Memory B cell (primary cell): ENCODE results near the gene PARD3B.

ENCODE experiments used
- ATAC-seq: fragments of 150-1000 bp; cut with Tn5 transposase; 2 replicates; pipeline ENCODE4 v1.10.0; 2021; ENCODE audit warnings: low read depth, mild to moderate bottlenecking, moderate library complexity
- DNase-seq, 2 donors: peaks; one replicate each; pipeline ENCODE4 v3.0.0; 2022; ENCODE audit warnings: low spot score in 2 of 2
- H3K27ac Mint-ChIP-seq: one replicate; pipeline ENCODE4 v1.8.0; 2022; ENCODE audit warnings: mild to moderate bottlenecking, moderate library complexity, mixed read lengths
- H3K27me3 Mint-ChIP-seq: one replicate; pipeline ENCODE4 v1.8.0; 2022; ENCODE audit warnings: mixed read lengths
- H3K36me3 Mint-ChIP-seq: one replicate; pipeline ENCODE4 v1.8.0; 2022; ENCODE audit warnings: mild to moderate bottlenecking, mixed read lengths
- H3K4me1 Mint-ChIP-seq: one replicate; pipeline ENCODE4 v1.8.0; 2022; ENCODE audit warnings: mixed read lengths
- H3K4me3 Mint-ChIP-seq: one replicate; pipeline ENCODE4 v1.8.0; 2022; ENCODE audit warnings: mild to moderate bottlenecking, moderate library complexity, mixed read lengths
- H3K9me3 Mint-ChIP-seq: one replicate; pipeline ENCODE4 v1.8.0; 2022; ENCODE audit warnings: mixed read lengths

Gene PARD3B

DNA sequence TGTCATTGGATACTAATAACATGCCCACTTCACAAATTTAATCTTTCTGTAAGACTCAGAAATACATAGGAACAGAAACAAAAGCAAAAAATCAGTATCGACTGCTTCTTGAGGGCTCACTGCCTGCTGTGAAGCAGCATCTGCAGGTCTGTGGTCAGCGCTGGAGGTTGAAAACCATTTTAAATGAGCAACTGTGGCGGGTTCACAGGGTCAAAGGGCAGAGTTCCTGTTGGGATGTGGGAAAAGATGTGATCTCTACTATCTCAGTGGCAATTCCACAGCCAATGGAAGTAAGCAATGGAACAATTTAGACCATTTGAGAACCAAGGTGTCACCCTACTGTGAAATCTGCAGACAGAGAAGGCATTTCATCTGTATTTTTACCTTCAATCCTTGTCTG is 468.3 kb downstream of the PARD3B start:
- no peaks in the 10 kb centered on the region for H3K9me3 Mint-ChIP-seq
- H3K4me1 Mint-ChIP-seq = no peaks in the 10 kb centered on the region

DNA sequence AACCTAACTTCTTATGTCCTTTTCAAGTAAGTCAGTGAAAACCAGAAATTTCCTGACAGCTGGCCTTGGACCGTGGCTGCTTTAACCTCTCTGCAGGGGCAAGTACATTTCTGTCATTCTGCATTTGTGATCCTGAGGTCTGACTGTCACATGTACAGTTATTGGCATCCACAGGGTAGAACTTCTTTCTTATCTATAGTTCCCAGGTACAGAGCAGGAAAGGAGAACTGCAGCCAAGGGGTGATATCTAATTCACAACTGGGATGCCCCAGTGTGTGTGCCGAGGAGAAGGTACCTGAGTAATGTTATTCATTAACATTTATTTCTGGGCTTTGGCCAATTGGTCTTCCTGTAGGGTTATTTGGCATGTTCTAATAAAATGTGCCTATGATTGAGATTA is 468.9 kb downstream of the PARD3B start:
- no peaks in the 10 kb centered on the region for H3K36me3 Mint-ChIP-seq
- ATAC-seq (no peak), DNase-seq (no peak)
- H3K4me3 Mint-ChIP-seq = no peak overlapping the region
- H3K9me3 Mint-ChIP-seq = no peaks in the 10 kb centered on the region
- peaks cover 2% of the 10 kb centered on the region for H3K27me3 Mint-ChIP-seq
- no peak overlapping the region for H3K27ac Mint-ChIP-seq
- no peaks in the 10 kb centered on the region for H3K4me1 Mint-ChIP-seq

More for the DNA sequence above, 468.3 kb downstream of the PARD3B start:
- DNase-seq (no peak), ATAC-seq (no peak)
- no peak overlapping the region for H3K27ac Mint-ChIP-seq
- H3K27me3 Mint-ChIP-seq = peaks cover 2% of the 10 kb centered on the region
- no peak overlapping the region for H3K4me3 Mint-ChIP-seq
- no peaks in the 10 kb centered on the region for H3K36me3 Mint-ChIP-seq

GRCh38 chr2:205017381-205017780 is 472.1 kb downstream of the PARD3B start:
- Mint-ChIP-seq H3K4me1 (no peaks in the 10 kb centered on the region), H3K4me3 (no peak overlapping the region), H3K36me3 (no peaks in the 10 kb centered on the region), H3K27me3 (peaks cover 2% of the 10 kb centered on the region), H3K9me3 (no peaks in the 10 kb centered on the region), H3K27ac (no peak overlapping the region)
- DNase-seq (no peak), ATAC-seq (no peak)

DNA sequence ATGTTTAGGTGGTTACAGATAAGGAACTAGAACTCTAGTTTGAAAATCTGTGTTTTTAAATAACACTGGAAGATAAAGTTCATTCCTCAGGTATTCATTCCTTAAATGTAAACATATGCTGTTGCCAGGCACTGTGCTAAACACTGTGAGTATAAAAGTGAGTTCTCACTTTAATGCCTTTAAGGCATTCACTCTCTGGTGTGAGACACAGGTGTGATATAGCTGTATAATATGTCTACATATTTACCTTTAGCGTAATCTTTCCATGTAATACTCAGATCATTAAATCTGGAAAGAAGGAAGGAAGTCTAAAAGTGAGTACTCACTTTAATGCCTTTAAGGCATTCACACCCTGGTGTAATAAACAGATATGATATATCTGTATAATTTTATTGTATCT is 472.6 kb downstream of the PARD3B start:
- H3K27ac Mint-ChIP-seq = no peak overlapping the region
- H3K9me3 Mint-ChIP-seq = no peaks in the 10 kb centered on the region
- DNase-seq (no peak), ATAC-seq (no peak)
- H3K27me3 Mint-ChIP-seq = peaks cover 2% of the 10 kb centered on the region
- no peaks in the 10 kb centered on the region for H3K4me1 Mint-ChIP-seq
- no peak overlapping the region for H3K4me3 Mint-ChIP-seq
- H3K36me3 Mint-ChIP-seq = no peaks in the 10 kb centered on the region

GRCh38 chr2:205020673-205021072 is 475.4 kb downstream of the PARD3B start:
- ATAC-seq = no peak
- Mint-ChIP-seq H3K4me3 (no peak overlapping the region), H3K36me3 (no peaks in the 10 kb centered on the region), H3K4me1 (no peaks in the 10 kb centered on the region), H3K9me3 (no peaks in the 10 kb centered on the region), H3K27me3 (peaks cover 2% of the 10 kb centered on the region), H3K27ac (no peak overlapping the region)
- DNase-seq = no peak

DNA sequence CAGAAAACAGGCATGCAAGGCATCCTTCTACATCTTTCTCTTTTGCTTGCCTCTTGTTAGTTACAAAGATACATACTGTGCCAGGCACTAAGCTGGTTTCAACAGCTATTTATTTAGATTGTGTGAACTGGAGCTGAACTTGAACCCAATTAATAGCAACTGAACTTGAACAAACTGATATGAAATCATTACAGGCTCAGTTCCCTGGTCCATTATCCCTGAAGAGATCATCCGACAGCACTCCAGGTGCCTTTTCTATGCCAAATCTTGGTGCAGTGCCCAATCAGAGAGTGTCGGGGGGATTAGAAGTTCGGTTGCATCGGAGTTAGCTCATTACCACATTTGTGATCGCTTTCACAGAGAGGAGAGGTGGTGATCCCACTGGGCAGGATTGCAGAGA is 477.6 kb downstream of the PARD3B start:
- no peaks in the 10 kb centered on the region for H3K36me3 Mint-ChIP-seq
- ATAC-seq (no peak), DNase-seq (no peak)
- H3K4me3 Mint-ChIP-seq = no peak overlapping the region
- H3K9me3 Mint-ChIP-seq = no peaks in the 10 kb centered on the region
- no peaks in the 10 kb centered on the region for H3K4me1 Mint-ChIP-seq
- no peak overlapping the region for H3K27ac Mint-ChIP-seq
- no peaks in the 10 kb centered on the region for H3K27me3 Mint-ChIP-seq

DNA sequence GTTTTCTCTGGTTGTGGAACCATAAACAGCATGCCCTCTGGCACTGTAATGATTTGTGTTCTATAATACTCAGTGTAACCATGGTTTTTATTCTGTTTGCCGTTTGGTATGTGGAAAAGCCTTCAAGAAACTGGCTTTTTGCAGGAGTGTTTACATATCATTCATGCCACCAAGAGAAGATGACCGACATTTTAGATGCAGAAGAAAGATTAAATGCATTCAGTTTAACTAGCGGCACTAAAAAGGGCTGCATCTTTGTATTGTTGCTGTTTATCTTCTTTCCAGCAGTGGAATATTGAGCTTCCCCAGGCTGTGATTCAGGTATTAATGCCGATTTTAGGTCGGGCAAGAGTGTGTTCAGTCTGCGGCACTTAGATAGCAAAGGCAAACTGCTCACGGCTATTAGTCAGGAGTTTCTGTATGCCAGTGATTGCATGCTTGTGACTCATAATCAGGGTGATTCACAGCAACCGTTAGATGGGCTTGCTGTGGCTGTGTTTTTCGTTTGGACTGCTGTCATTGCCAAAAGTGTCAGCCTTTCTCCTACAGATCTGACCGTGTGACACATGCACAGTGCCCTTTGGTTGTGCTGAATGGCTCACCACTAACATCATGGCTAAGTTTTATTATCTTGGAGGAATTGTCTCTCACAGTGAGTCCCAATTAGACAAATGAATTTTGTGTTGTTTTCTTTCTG is 479.7 kb downstream of the PARD3B start:
- no peak for DNase-seq

DNA sequence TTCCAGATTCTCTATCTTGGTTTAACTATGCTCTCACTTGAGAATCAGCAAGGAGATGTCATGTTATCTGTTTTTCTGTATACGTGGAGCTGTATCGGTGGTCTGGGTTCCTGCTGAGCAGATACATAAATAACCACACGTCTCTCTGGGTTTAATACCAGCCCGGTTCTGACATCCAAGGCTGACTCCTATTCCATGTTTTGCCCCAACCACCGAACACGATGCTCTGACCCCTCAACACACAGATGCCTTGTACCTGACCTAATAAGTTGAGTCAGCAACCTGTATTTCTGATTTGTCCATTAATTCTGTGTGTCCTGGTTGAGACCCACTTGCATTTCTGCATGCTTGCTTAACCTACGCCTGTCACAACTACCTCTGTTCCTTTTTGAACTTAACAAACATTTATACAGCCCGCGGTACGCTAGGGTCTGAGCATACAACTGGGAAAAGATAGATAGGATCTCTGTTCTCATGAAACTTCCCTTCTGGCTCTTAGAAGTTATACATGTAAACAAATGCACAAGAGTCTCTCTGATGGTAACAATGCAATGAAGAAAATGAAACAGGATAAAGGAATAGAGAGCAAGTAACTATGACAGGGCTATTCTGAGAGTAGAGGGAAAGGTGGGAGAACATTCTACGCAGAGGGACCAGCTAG is 480.4 kb downstream of the PARD3B start:
- H3K4me1 Mint-ChIP-seq = no peaks in the 10 kb centered on the region
- no peaks in the 10 kb centered on the region for H3K9me3 Mint-ChIP-seq
- DNase-seq (no peak), ATAC-seq (no peak)
- H3K4me3 Mint-ChIP-seq = no peak overlapping the region
- H3K27ac Mint-ChIP-seq = no peak overlapping the region
- no peaks in the 10 kb centered on the region for H3K36me3 Mint-ChIP-seq
- H3K27me3 Mint-ChIP-seq = no peaks in the 10 kb centered on the region

More for the DNA sequence above, 479.7 kb downstream of the PARD3B start:
- ATAC-seq = no peak
- Mint-ChIP-seq H3K4me3 (no peak overlapping the region), H3K9me3 (no peaks in the 10 kb centered on the region), H3K27ac (no peak overlapping the region), H3K27me3 (no peaks in the 10 kb centered on the region), H3K4me1 (no peaks in the 10 kb centered on the region), H3K36me3 (no peaks in the 10 kb centered on the region)

GRCh38 chr2:205030695-205031094 is 485.4 kb downstream of the PARD3B start:
- H3K4me3 Mint-ChIP-seq = no peak overlapping the region
- no peaks in the 10 kb centered on the region for H3K4me1 Mint-ChIP-seq
- H3K9me3 Mint-ChIP-seq = no peaks in the 10 kb centered on the region
- no peak overlapping the region for H3K27ac Mint-ChIP-seq
- DNase-seq (no peak), ATAC-seq (no peak)
- no peaks in the 10 kb centered on the region for H3K27me3 Mint-ChIP-seq
- H3K36me3 Mint-ChIP-seq = no peaks in the 10 kb centered on the region

- DNase-seq = no peak
- Mint-ChIP-seq H3K27ac (no peak overlapping the region), H3K27me3 (no peaks in the 10 kb centered on the region), H3K4me3 (no peak overlapping the region), H3K4me1 (no peaks in the 10 kb centered on the region), H3K9me3 (no peaks in the 10 kb centered on the region), H3K36me3 (no peaks in the 10 kb centered on the region)
- ATAC-seq = no peak
Measured at GRCh38 chr2:205032093-205032551, 486.8 kb downstream of the PARD3B start.

- H3K9me3 Mint-ChIP-seq = no peaks in the 10 kb centered on the region
- DNase-seq = no peak
- no peak overlapping the region for H3K27ac Mint-ChIP-seq
- H3K4me1 Mint-ChIP-seq = no peaks in the 10 kb centered on the region
- no peak overlapping the region for H3K4me3 Mint-ChIP-seq
- ATAC-seq = no peak
- no peaks in the 10 kb centered on the region for H3K36me3 Mint-ChIP-seq
- H3K27me3 Mint-ChIP-seq = no peaks in the 10 kb centered on the region
Measured at GRCh38 chr2:205033431-205033830, 488.2 kb downstream of the PARD3B start.

GRCh38 chr2:205034034-205034433 is 488.8 kb downstream of the PARD3B start:
- Mint-ChIP-seq H3K9me3 (no peaks in the 10 kb centered on the region), H3K4me3 (no peak overlapping the region), H3K27ac (no peak overlapping the region), H3K4me1 (no peaks in the 10 kb centered on the region), H3K36me3 (no peaks in the 10 kb centered on the region), H3K27me3 (no peaks in the 10 kb centered on the region)
- DNase-seq (no peak), ATAC-seq (no peak)

- Mint-ChIP-seq H3K27ac (no peak overlapping the region), H3K27me3 (no peaks in the 10 kb centered on the region), H3K4me3 (no peak overlapping the region), H3K9me3 (peaks cover 3% of the 10 kb centered on the region), H3K4me1 (no peaks in the 10 kb centered on the region), H3K36me3 (no peaks in the 10 kb centered on the region)
- DNase-seq (no peak), ATAC-seq (no peak)
Measured at GRCh38 chr2:205040323-205040722, 495.0 kb downstream of the PARD3B start.

- H3K9me3 Mint-ChIP-seq = peaks cover 3% of the 10 kb centered on the region
- ATAC-seq = no peak
- H3K36me3 Mint-ChIP-seq = no peaks in the 10 kb centered on the region
- H3K27ac Mint-ChIP-seq = no peak overlapping the region
- no peak for DNase-seq
- H3K4me1 Mint-ChIP-seq = no peaks in the 10 kb centered on the region
- H3K4me3 Mint-ChIP-seq = no peak overlapping the region
- H3K27me3 Mint-ChIP-seq = no peaks in the 10 kb centered on the region
Measured at GRCh38 chr2:205041472-205042130, 496.3 kb downstream of the PARD3B start.
